Retinal pigment epithelial cell (primary cell): ENCODE results near the gene FTCD.
A peak's percentile ranks its signal among the peaks of the same experiment; 100 is the strongest.

Source experiments
- DNase-seq: peaks from one replicate; pipeline ENCODE4 v3.0.0-alpha.2; 2010; ENCODE audit warnings: low read depth
- H3K4me3 ChIP-seq: 2 replicates; pipeline ENCODE4 v1.5.1; 2011; ENCODE audit warnings: mild to moderate bottlenecking, low read length, control low read depth, moderate library complexity
- CTCF ChIP-seq: conservative IDR thresholded peaks from 2 replicates; pipeline ENCODE4 v1.5.1; 2011; ENCODE audit warnings: low read depth, low read length, control low read depth, inconsistent platforms

FTCD gene

DNA sequence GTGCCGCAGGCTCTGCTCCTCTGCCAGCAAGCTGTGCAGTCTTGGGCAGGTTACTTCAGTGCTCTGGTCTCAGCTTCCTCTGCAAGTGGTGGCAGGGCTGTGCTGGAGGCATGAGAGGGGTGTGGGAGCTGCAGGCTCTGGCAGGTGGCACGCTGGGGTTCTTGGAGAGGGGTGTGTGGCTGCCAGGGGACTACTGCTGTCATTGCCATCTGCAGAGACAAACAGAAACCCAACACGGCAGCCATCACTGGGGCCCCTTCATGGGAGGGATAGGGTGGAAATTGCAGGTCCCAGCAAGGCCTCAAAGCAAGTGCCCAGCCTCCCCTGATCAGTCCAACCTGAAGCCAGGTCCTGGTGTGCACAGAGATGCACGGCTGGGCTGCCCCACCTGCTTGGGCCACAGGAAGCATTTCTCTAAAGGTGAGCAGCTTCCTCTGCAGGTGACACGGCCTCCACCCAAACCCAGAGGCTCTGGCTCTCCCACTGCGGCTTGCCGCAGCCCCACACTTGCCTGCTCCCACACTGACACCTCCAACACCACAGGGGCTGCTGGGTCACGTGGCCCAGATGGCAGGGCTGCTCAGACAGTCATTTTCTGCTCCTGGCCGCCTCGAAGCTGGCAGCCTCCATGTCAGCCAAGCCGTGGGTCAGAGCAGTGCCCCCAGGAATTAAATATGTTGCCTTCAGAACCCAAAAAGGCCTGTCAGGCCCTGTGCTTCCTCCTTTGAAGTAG is 61.5 kb downstream of the FTCD start:
- no peak overlapping the region for H3K4me3 ChIP-seq
- no peak for DNase-seq
- TF ChIP-seq CTCF = no peak

GRCh38 chr21:46092811-46093667 is 62.3 kb downstream of the FTCD start:
- TF ChIP-seq CTCF = no peak
- no peak for DNase-seq

GRCh38 chr21:46092026-46092764 is 63.2 kb downstream of the FTCD start:
- DNase-seq = peak; percentile 7
- no peak overlapping the region for H3K4me3 ChIP-seq
- no peak for TF ChIP-seq CTCF

More at GRCh38 chr21:46092811-46093667, 62.3 kb downstream of the FTCD start:
- no peak overlapping the region for H3K4me3 ChIP-seq

GRCh38 chr21:46091631-46092025 is 63.8 kb downstream of the FTCD start:
- TF ChIP-seq CTCF = no peak
- no peak for DNase-seq
- no peak overlapping the region for H3K4me3 ChIP-seq

- TF ChIP-seq CTCF = no peak
- H3K4me3 ChIP-seq = no peak overlapping the region
- DNase-seq = no peak
Measured at GRCh38 chr21:46091118-46091517, 64.3 kb downstream of the FTCD start.

- TF ChIP-seq CTCF = no peak
Measured at GRCh38 chr21:46089285-46089684, 66.1 kb downstream of the FTCD start.

More at GRCh38 chr21:46089285-46089684, 66.1 kb downstream of the FTCD start:
- no peak overlapping the region for H3K4me3 ChIP-seq
- DNase-seq = no peak
